GM10847 (cell line): ENCODE data around the gene MPDU1.
A peak's percentile ranks its signal among the peaks of the same experiment; 100 is the strongest.

ENCODE experiments used
- POLR2A ChIP-seq: IDR thresholded peaks from 2 replicates; pipeline ENCODE4 v1.6.1; 2011; ENCODE audit not compliant: insufficient read length; ENCODE audit errors: extremely low read depth

MPDU1 gene

DNA sequence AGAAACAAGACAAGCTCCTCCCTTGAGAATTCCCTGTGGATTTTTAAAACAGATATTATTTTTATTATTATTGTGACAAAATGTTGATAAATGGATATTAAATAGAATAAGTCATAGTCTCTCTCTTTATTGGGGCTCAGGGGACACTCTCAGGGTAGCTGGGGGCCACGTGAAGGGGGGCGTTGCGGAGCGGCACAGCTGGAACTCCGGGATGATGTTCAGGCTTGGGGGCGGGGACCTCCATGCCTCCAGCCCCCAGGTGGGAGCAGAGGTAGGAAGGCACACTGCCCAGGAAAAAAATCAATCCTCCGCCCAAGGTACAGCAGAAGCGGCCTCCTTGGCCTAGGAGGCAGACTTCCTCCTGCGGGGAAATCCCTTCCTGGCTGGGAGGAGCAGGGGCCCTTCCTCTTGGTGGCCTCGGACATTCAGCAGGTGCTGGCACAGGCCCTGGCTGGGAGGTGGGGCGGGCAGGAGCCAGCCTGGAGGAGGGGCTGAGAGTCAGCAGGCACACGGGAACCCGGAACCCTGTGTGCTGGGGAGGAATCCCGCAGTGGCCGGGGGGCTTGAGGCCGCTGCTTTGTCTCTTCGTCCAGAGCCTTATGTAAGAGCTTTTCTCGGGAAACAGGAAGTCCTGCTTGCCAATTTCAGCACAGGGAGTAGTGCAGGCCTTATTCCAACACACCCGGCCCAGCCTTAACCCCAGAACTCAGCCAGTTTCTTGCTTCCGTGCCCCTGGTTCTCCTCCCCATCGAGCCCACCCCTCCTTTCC lies 25.7 kb upstream of the MPDU1 start:
- TF ChIP-seq POLR2A: no peak

DNA sequence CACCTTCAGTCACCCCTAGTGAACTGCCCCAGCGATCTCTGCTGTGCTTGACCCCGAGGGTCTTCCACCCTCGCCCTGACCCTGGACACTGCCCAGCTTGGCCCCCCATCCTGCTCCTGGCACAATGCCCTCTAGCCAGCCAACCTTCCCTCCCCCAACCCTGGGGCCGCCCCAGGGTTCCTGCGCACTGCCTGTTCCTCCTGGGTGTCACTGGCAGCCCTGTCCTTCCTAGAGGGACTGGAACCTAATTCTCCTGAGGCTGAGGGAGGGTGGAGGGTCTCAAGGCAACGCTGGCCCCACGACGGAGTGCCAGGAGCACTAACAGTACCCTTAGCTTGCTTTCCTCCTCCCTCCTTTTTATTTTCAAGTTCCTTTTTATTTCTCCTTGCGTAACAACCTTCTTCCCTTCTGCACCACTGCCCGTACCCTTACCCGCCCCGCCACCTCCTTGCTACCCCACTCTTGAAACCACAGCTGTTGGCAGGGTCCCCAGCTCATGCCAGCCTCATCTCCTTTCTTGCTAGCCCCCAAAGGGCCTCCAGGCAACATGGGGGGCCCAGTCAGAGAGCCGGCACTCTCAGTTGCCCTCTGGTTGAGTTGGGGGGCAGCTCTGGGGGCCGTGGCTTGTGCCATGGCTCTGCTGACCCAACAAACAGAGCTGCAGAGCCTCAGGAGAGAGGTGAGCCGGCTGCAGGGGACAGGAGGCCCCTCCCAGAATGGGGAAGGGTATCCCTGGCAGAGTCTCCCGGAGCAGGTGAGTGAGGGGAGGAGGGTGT lies 24.9 kb upstream of the MPDU1 start, which contains the start of gene TNFSF13:
TSS of gene TNFSF13 (plus strand) at position 207 of the 776 bp plus-strand sequence. CDS start at position 497, 290 bp downstream.
- no peak for TF ChIP-seq POLR2A

DNA sequence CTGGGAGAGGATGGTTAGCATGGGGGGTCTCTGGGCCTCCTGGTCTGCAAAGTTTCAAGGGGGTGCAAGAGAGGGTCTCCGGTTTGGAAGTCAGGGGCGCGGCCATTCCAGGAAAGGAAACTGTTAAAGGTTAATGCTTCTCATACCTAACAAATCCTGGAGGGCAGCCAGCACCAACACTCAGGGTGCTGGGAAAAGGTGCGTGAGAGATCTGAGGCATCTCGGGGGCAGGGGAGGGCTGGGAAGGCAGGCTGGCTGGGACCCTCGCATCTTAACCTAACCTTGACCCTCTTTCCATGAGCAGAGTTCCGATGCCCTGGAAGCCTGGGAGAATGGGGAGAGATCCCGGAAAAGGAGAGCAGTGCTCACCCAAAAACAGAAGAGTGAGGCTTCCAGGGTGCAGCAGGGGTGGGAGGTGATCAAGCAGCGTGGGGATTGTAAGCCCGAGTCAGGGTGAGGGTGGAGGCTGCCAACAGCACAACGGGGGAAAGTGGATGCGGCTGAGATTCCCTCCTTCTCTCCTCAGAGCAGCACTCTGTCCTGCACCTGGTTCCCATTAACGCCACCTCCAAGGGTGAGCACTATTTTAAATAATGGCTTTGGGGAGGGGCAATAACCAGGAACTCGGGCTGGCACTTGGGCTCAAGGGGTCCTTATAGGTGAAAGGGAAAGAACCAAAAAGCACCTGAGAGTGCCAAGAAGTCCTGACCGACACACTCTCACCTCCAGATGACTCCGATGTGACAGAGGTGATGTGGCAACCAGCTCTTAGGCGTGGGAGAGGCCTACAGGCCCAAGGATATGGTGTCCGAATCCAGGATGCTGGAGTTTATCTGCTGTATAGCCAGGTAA lies 24.1 kb upstream of the MPDU1 start:
- no peak for TF ChIP-seq POLR2A

DNA sequence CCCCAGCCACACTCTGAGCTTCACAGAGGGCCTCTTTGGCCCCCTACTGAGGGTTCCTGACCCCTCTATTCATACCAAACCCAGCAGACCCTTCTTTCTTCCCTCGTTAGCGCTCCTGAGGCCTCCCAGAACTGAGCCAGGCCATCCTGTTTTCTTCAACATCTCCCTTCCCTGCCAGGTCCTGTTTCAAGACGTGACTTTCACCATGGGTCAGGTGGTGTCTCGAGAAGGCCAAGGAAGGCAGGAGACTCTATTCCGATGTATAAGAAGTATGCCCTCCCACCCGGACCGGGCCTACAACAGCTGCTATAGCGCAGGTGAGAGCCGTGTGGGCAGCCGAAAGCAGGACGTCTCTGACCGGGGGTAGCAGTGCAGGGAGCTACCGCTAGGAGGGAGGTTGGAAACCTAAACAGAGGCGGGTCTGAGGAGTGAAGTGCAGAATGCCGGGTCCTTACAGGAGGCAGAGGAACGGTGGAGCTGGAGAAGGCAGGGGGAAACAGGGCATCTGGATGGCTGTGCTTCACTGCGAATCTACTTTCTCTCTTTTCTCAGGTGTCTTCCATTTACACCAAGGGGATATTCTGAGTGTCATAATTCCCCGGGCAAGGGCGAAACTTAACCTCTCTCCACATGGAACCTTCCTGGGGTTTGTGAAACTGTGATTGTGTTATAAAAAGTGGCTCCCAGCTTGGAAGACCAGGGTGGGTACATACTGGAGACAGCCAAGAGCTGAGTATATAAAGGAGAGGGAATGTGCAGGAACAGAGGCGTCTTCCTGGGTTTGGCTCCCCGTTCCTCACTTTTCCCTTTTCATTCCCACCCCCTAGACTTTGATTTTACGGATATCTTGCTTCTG lies 23.3 kb upstream of the MPDU1 start:
- TF ChIP-seq POLR2A: no peak

DNA sequence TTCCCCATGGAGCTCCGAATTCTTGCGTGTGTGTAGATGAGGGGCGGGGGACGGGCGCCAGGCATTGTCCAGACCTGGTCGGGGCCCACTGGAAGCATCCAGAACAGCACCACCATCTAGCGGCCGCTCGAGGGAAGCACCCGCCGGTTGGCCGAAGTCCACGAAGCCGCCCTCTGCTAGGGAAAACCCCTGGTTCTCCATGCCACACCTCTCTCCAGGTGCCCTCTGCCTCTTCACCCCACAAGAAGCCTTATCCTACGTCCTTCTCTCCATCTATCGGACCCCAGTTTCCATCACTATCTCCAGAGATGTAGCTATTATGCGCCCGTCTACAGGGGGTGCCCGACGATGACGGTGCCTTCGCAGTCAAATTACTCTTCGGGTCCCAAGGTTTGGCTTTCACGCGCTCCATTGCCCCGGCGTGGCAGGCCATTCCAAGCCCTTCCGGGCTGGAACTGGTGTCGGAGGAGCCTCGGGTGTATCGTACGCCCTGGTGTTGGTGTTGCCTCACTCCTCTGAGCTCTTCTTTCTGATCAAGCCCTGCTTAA lies 22.6 kb upstream of the MPDU1 start:
- TF ChIP-seq POLR2A: no peak

DNA sequence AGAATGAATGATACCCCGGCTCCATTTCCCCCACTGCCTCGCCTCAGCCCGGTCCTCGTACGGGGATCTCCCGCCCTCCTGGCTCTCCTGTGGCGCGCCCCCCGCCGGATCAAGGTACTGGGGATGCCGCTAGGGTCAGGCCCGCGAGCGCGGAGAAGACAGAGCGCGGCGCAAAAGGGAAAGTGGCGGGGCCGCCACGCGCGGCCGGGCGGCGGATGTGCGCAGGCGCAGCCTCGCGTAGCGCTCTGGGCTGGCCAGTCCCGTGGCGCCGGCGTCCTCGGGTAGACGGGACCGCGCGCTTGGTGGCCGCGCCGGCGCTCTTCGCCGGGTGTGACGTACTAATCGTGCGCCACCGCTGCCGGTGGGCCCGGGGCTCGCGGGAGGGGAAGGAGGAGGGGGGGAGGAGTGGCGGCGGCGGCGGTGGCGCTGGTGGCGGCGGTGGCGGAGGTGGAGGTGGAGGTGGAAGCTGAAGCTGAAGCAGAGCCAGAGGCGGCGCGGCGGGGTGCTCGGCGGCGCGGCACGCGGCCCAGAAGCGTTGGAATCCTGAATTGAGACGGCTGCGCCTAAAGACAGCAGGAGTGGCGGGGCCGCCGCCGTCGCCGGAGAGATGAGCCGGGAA lies 22.0 kb upstream of the MPDU1 start, which contains the start of gene SENP3:
TSS of gene SENP3 (plus strand) at position 331 of the 619 bp plus-strand sequence. CDS start 1,158 bp downstream, outside the sequence.
- peak; percentile 69 for TF ChIP-seq POLR2A

DNA sequence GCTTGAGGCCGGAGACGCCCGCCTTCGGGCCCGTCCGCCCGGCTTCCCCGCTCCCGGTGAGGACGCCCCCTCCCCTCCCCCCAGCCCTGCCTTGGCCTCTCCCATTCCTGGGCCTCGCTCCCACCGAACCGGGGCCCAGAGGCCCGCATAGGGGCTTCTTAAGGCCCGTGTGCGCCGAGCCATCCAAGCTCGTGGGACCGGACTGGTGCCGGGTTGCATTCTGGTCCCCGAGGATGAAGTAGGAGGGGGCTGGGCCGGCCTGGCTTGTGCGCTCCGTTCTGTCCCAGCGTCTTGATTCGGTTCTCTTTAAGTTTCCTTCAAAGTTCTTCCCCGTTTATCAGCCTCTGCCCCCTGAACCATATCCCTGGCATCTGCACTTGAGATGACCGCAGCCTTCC lies 21.4 kb upstream of the MPDU1 start:
- TF ChIP-seq POLR2A: no peak

DNA sequence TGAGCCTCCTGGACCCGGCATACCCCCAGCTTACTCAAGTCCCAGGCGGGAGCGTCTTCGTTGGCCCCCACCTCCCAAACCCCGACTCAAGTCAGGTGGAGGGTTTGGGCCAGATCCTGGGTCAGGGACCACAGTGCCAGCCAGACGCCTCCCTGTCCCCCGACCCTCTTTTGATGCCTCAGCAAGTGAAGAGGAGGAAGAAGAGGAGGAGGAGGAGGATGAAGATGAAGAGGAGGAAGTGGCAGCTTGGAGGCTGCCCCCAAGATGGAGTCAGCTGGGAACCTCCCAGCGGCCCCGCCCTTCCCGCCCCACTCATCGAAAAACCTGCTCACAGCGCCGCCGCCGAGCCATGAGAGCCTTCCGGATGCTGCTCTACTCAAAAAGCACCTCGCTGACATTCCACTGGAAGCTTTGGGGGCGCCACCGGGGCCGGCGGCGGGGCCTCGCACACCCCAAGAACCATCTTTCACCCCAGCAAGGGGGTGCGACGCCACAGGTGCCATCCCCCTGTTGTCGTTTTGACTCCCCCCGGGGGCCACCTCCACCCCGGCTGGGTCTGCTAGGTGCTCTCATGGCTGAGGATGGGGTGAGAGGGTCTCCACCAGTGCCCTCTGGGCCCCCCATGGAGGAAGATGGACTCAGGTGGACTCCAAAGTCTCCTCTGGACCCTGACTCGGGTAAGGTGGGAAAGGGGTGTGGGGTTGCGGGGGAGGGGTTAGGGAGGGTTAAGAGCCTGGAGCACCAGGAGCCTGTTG lies 20.4 kb upstream of the MPDU1 start:
- no peak for TF ChIP-seq POLR2A

DNA sequence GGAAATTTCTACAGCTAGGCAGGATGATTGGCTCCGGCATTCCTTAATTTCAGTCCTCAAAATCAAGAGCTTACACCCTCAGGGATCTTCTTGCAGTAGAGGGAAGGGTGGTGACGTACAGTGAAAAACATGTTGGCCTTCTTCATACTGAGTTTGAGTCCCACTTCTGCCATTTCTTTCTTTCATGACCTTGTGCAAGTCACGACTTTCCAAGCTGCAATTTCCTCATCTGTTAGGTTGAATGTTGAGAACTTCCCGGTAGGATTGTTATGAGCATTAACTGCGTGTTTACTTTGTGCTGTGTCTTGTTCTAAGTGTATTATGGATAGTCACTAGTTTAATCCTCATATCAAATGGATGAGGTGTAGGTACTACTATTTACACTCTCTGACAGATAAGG lies 14.1 kb upstream of the MPDU1 start:
- no peak for TF ChIP-seq POLR2A

DNA sequence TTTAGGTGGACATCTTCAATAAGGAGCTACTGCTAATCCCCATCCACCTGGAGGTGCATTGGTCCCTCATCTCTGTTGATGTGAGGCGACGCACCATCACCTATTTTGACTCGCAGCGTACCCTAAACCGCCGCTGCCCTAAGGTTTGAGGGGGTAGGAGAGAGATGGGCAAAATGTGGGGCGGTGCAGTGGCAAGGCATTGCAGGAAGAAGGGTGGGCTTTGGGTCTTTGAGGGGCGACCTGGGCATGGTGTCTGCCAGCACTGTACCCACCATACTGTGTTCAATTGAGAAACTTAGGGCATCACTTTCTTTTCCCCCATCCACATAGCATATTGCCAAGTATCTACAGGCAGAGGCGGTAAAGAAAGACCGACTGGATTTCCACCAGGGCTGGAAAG lies 13.3 kb upstream of the MPDU1 start:
- no peak for TF ChIP-seq POLR2A

DNA sequence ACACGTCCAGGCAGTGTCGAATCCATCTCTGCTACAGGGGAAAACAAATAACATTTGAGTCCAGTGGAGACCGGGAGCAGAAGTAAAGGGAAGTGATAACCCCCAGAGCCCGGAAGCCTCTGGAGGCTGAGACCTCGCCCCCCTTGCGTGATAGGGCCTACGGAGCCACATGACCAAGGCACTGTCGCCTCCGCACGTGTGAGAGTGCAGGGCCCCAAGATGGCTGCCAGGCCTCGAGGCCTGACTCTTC lies 11.4 kb upstream of the MPDU1 start:
- TF ChIP-seq POLR2A: no peak

DNA sequence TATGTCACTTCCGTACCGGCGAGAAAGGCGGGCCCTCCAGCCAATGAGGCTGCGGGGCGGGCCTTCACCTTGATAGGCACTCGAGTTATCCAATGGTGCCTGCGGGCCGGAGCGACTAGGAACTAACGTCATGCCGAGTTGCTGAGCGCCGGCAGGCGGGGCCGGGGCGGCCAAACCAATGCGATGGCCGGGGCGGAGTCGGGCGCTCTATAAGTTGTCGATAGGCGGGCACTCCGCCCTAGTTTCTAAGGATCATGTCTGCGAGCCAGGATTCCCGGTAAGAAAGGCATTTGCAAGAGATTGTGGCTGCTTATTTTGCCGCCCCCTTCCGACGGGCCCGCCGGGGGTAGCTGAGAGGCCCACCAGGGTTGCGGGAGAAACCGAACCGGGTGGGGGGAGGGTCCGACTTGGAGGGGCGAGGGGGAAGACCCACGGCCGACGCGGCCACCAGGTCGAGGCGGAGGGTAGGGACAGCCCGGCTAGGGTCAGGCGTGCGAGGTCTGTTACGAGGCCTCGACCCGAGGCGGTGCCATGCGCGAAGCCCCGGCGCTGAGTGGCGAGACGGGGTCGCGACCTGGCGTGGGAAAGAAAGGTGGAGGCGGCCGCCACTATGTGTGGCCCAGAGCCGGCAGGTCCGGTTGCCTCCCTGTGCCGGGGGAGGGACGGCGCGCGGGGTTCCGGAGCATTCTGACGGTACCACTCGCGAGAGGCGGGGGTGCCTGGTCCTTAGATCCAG lies 10.9 kb upstream of the MPDU1 start:
- peak; percentile 99 for TF ChIP-seq POLR2A
